Activated CD4-positive, alpha-beta T cell treated with anti-CD3 and anti-CD28 coated beads, Interleukin-2, amount 10 ng/mL, durations not matched to agents 24 days and 14 days (primary cell): ENCODE measurements around the gene EML6. TPM values are rescaled to one million over a fixed set of nuclear protein-coding genes. Genes with fewer than 3 reads are reported as not detected.

Experiments used
- DNase-seq: peaks from one replicate; pipeline ENCODE4 v3.0.0; 2022
- H3K27ac Mint-ChIP-seq: one replicate; pipeline ENCODE4 v1.8.0; 2022; ENCODE audit warnings: mild to moderate bottlenecking, mixed read lengths
- H3K27me3 Mint-ChIP-seq: one replicate; pipeline ENCODE4 v1.8.0; 2022; ENCODE audit warnings: mixed read lengths
- H3K36me3 Mint-ChIP-seq: one replicate; pipeline ENCODE4 v1.8.0; 2022; ENCODE audit warnings: low read depth, mild to moderate bottlenecking, mixed read lengths
- H3K4me1 Mint-ChIP-seq: one replicate; pipeline ENCODE4 v1.8.0; 2021; ENCODE audit warnings: mixed read lengths
- H3K4me3 Mint-ChIP-seq: one replicate; pipeline ENCODE4 v1.8.0; 2022; ENCODE audit warnings: mild to moderate bottlenecking, moderate library complexity, mixed read lengths
- H3K9me3 Mint-ChIP-seq: one replicate; pipeline ENCODE4 v1.8.0; 2021; ENCODE audit warnings: mixed read lengths
- intact Hi-C: fragments of 100-400 bp; cut with micrococcal nuclease; formaldehyde crosslinking; loops from one replicate; pipeline ENCODE4 v1.15.1; 2023
- total RNA-seq: library from RNA; stranded (reverse); gene quantifications from 2 replicates; pipeline ENCODE4 v1.2.3, GENCODE V29; 2022

Gene EML6
- total RNA-seq, 1 donor from 2014 or later = 0.77 TPM

GRCh38 chr2:54906716-54907115 lies 183.3 kb downstream of the EML6 start:
- intact Hi-C loops = no loop called here
- H3K9me3 Mint-ChIP-seq = peaks cover 7% of the 10 kb centered on the region
- no peak overlapping the region for H3K4me3 Mint-ChIP-seq

GRCh38 chr2:54907663-54908062 lies 184.2 kb downstream of the EML6 start:
- Mint-ChIP-seq H3K36me3 (no peaks in the 10 kb centered on the region), H3K9me3 (peaks cover 7% of the 10 kb centered on the region), H3K4me1 (peaks cover 15% of the 10 kb centered on the region), H3K27me3 (peaks cover 11% of the 10 kb centered on the region), H3K4me3 (no peak overlapping the region), H3K27ac (no peak overlapping the region)
- intact Hi-C loops = no loop called here
- no peak for DNase-seq

More at GRCh38 chr2:54906716-54907115, 183.3 kb downstream of the EML6 start:
- no peak for DNase-seq
- no peaks in the 10 kb centered on the region for H3K36me3 Mint-ChIP-seq
- H3K27me3 Mint-ChIP-seq = peaks cover 6% of the 10 kb centered on the region
- peaks cover 15% of the 10 kb centered on the region for H3K4me1 Mint-ChIP-seq
- no peak overlapping the region for H3K27ac Mint-ChIP-seq

- Mint-ChIP-seq H3K27me3 (peaks cover 15% of the 10 kb centered on the region), H3K4me1 (peaks cover 12% of the 10 kb centered on the region), H3K36me3 (no peaks in the 10 kb centered on the region), H3K9me3 (peaks cover 7% of the 10 kb centered on the region), H3K27ac (no peak overlapping the region), H3K4me3 (no peak overlapping the region)
- intact Hi-C loops = no loop called here
- no peak for DNase-seq
Measured at GRCh38 chr2:54908591-54908990, 185.1 kb downstream of the EML6 start.

- peaks cover 7% of the 10 kb centered on the region for H3K9me3 Mint-ChIP-seq
- peaks cover 8% of the 10 kb centered on the region for H3K4me1 Mint-ChIP-seq
- H3K27me3 Mint-ChIP-seq = peaks cover 15% of the 10 kb centered on the region
- intact Hi-C loops = no loop called here
- DNase-seq = no peak
- H3K36me3 Mint-ChIP-seq = no peaks in the 10 kb centered on the region
- no peak overlapping the region for H3K27ac Mint-ChIP-seq
- no peak overlapping the region for H3K4me3 Mint-ChIP-seq
Measured at GRCh38 chr2:54909001-54909400, 185.5 kb downstream of the EML6 start.

GRCh38 chr2:54912305-54912704 lies 188.8 kb downstream of the EML6 start:
- no peak overlapping the region for H3K4me3 Mint-ChIP-seq
- intact Hi-C loops = no loop called here
- H3K27me3 Mint-ChIP-seq = peaks cover 17% of the 10 kb centered on the region
- H3K9me3 Mint-ChIP-seq = no peaks in the 10 kb centered on the region
- H3K27ac Mint-ChIP-seq = no peak overlapping the region
- no peaks in the 10 kb centered on the region for H3K4me1 Mint-ChIP-seq
- no peaks in the 10 kb centered on the region for H3K36me3 Mint-ChIP-seq
- no peak for DNase-seq

- no peak overlapping the region for H3K27ac Mint-ChIP-seq
- DNase-seq = no peak
- H3K27me3 Mint-ChIP-seq = peaks cover 17% of the 10 kb centered on the region
- no peaks in the 10 kb centered on the region for H3K4me1 Mint-ChIP-seq
- no peaks in the 10 kb centered on the region for H3K9me3 Mint-ChIP-seq
- no peak overlapping the region for H3K4me3 Mint-ChIP-seq
- H3K36me3 Mint-ChIP-seq = no peaks in the 10 kb centered on the region
- intact Hi-C loops = no loop called here
Measured at GRCh38 chr2:54912893-54913292, 189.4 kb downstream of the EML6 start.

- no peak overlapping the region for H3K27ac Mint-ChIP-seq
- H3K36me3 Mint-ChIP-seq = no peaks in the 10 kb centered on the region
- H3K9me3 Mint-ChIP-seq = peaks cover 4% of the 10 kb centered on the region
- intact Hi-C loops = no loop called here
- DNase-seq = no peak
- peaks cover 7% of the 10 kb centered on the region for H3K4me1 Mint-ChIP-seq
- H3K4me3 Mint-ChIP-seq = no peak overlapping the region
- H3K27me3 Mint-ChIP-seq = peaks cover 14% of the 10 kb centered on the region
Measured at GRCh38 chr2:54914637-54915036, 191.2 kb downstream of the EML6 start.

- no peak for DNase-seq
- H3K27me3 Mint-ChIP-seq = peaks cover 12% of the 10 kb centered on the region
- H3K4me1 Mint-ChIP-seq = peaks cover 7% of the 10 kb centered on the region
- H3K36me3 Mint-ChIP-seq = no peaks in the 10 kb centered on the region
- peaks cover 4% of the 10 kb centered on the region for H3K9me3 Mint-ChIP-seq
- no peak overlapping the region for H3K27ac Mint-ChIP-seq
- no peak overlapping the region for H3K4me3 Mint-ChIP-seq
- intact Hi-C loops = no loop called here
Measured at GRCh38 chr2:54915101-54915500, 191.6 kb downstream of the EML6 start.

- peaks cover 10% of the 10 kb centered on the region for H3K27me3 Mint-ChIP-seq
- H3K36me3 Mint-ChIP-seq = no peaks in the 10 kb centered on the region
- peaks cover 7% of the 10 kb centered on the region for H3K4me1 Mint-ChIP-seq
- intact Hi-C loops = no loop called here
- peaks cover 11% of the 10 kb centered on the region for H3K9me3 Mint-ChIP-seq
- no peak for DNase-seq
- H3K27ac Mint-ChIP-seq = no peak overlapping the region
- H3K4me3 Mint-ChIP-seq = no peak overlapping the region
Measured at GRCh38 chr2:54916637-54917036, 193.2 kb downstream of the EML6 start.

GRCh38 chr2:54918647-54919280 lies 195.3 kb downstream of the EML6 start:
- peaks cover 7% of the 10 kb centered on the region for H3K4me1 Mint-ChIP-seq
- H3K27ac Mint-ChIP-seq = no peak overlapping the region
- peaks cover 2% of the 10 kb centered on the region for H3K27me3 Mint-ChIP-seq
- intact Hi-C loops = no loop called here
- H3K36me3 Mint-ChIP-seq = no peaks in the 10 kb centered on the region
- no peak overlapping the region for H3K4me3 Mint-ChIP-seq
- no peak for DNase-seq
- H3K9me3 Mint-ChIP-seq = peaks cover 11% of the 10 kb centered on the region

- Mint-ChIP-seq H3K4me3 (no peak overlapping the region), H3K27ac (no peak overlapping the region), H3K36me3 (no peaks in the 10 kb centered on the region), H3K27me3 (peaks cover 2% of the 10 kb centered on the region), H3K9me3 (peaks cover 11% of the 10 kb centered on the region), H3K4me1 (peaks cover 7% of the 10 kb centered on the region)
- intact Hi-C loops = no loop called here
- DNase-seq = no peak
Measured at GRCh38 chr2:54920660-54921059, 197.2 kb downstream of the EML6 start.

- no peak for DNase-seq
- intact Hi-C loops = no loop called here
- Mint-ChIP-seq H3K36me3 (no peaks in the 10 kb centered on the region), H3K27ac (no peak overlapping the region), H3K27me3 (peaks cover 2% of the 10 kb centered on the region), H3K4me1 (peaks cover 3% of the 10 kb centered on the region), H3K9me3 (peaks cover 10% of the 10 kb centered on the region), H3K4me3 (no peak overlapping the region)
Measured at GRCh38 chr2:54924121-54924520, 200.7 kb downstream of the EML6 start.

- Mint-ChIP-seq H3K9me3 (peaks cover 10% of the 10 kb centered on the region), H3K4me3 (no peak overlapping the region), H3K4me1 (no peaks in the 10 kb centered on the region), H3K27me3 (peaks cover 4% of the 10 kb centered on the region), H3K36me3 (no peaks in the 10 kb centered on the region), H3K27ac (no peak overlapping the region)
- no peak for DNase-seq
- intact Hi-C loops = no loop called here
Measured at GRCh38 chr2:54925022-54925421, 201.6 kb downstream of the EML6 start.

GRCh38 chr2:54927085-54927750 lies 203.8 kb downstream of the EML6 start:
- Mint-ChIP-seq H3K4me3 (no peak overlapping the region), H3K27me3 (peaks cover 4% of the 10 kb centered on the region), H3K9me3 (peaks cover 3% of the 10 kb centered on the region), H3K27ac (no peak overlapping the region), H3K4me1 (no peaks in the 10 kb centered on the region), H3K36me3 (no peaks in the 10 kb centered on the region)
- DNase-seq = no peak
- intact Hi-C loops = no loop called here
